Liver (tissue), 9 donors: ENCODE results near the gene ZC3H12D. TPM values are rescaled to one million over a fixed set of nuclear protein-coding genes. Genes with fewer than 3 reads are reported as not detected.

Experiments used
- DNase-seq: peaks from one replicate; pipeline ENCODE4 v3.0.0-alpha.2; 2017; ENCODE audit warnings: low spot score
- H3K27ac ChIP-seq, 2 donors: one replicate each; pipeline ENCODE4 v1.7.0; 2013; ENCODE audit warnings: inconsistent platforms in 2 of 2, low read length in 2 of 2, control low read depth in 1 of 2, low read depth in 1 of 2, mild to moderate bottlenecking in 1 of 2
- H3K27me3 ChIP-seq, 4 donors: one replicate each; pipeline versions ENCODE4 v1.6.1 to v1.7.0; 2013; ENCODE audit warnings: low read length in 3 of 4, inconsistent platforms in 1 of 4, mild to moderate bottlenecking in 1 of 4, moderate library complexity in 1 of 4; ENCODE audit not compliant: control insufficient read depth in 4 of 4, insufficient read depth in 4 of 4
- H3K36me3 ChIP-seq, 4 donors: one replicate each; pipeline versions ENCODE4 v1.6.1 to v1.7.0; 2013; ENCODE audit warnings: low read length in 3 of 4, mild to moderate bottlenecking in 3 of 4, low read depth in 1 of 4, moderate library complexity in 1 of 4; ENCODE audit not compliant: control insufficient read depth in 4 of 4, insufficient read depth in 3 of 4
- H3K4me1 ChIP-seq, 4 donors: one replicate each; pipeline versions ENCODE4 v1.6.1 to v1.7.0; 2013; ENCODE audit warnings: low read length in 3 of 4, mild to moderate bottlenecking in 3 of 4, moderate library complexity in 1 of 4; ENCODE audit not compliant: control insufficient read depth in 4 of 4, insufficient read depth in 4 of 4
- H3K4me3 ChIP-seq, 3 donors: one replicate each; pipeline versions ENCODE4 v1.6.1 to v1.7.0; 2013; ENCODE audit warnings: low read length in 3 of 3, control low read depth in 1 of 3, low read depth in 1 of 3, mild to moderate bottlenecking in 1 of 3
- H3K9ac ChIP-seq, 2 donors: one replicate each; pipeline ENCODE4 v1.7.0; 2013; ENCODE audit warnings: low read length in 2 of 2, mild to moderate bottlenecking in 2 of 2, moderate library complexity in 2 of 2, control low read depth in 1 of 2, low read depth in 1 of 2
- H3K9me3 ChIP-seq, 4 donors: one replicate each; pipeline versions ENCODE4 v1.6.1 to v1.7.0; 2013; ENCODE audit warnings: low read length in 3 of 4; ENCODE audit not compliant: control insufficient read depth in 4 of 4
- ATF3 ChIP-seq: IDR thresholded peaks from 2 replicates; pipeline ENCODE4 v1.6.1; 2016; ENCODE audit warnings: antibody characterized with exemption
- CTCF ChIP-seq: fragments of 150-350 bp; IDR thresholded peaks from 2 replicates; pipeline ENCODE4 v1.5.1; 2017; ENCODE audit warnings: improper control_type of control experiment, low read depth, low read length; ENCODE audit not compliant: missing input control
- EGR1 ChIP-seq, 2 donors: IDR thresholded peaks; 2 replicates each; pipeline ENCODE4 v1.6.1; 2016 to 2018; ENCODE audit warnings: antibody characterized with exemption in 2 of 2, low read depth in 2 of 2
- FOXA1 ChIP-seq: IDR thresholded peaks from 2 replicates; pipeline ENCODE4 v1.6.1; 2016; ENCODE audit warnings: antibody characterized with exemption
- FOXA2 ChIP-seq: IDR thresholded peaks from 2 replicates; pipeline ENCODE4 v1.6.1; 2016; ENCODE audit warnings: antibody characterized with exemption
- GABPA ChIP-seq, 2 donors: IDR thresholded peaks in 1 of 2; conservative IDR thresholded peaks in 1 of 2; 2 replicates each; pipeline ENCODE4 v1.6.1; 2016; ENCODE audit warnings: antibody characterized with exemption in 2 of 2, mild to moderate bottlenecking in 1 of 2, moderate library complexity in 1 of 2
- HNF4A ChIP-seq, 2 donors: conservative IDR thresholded peaks; 2 replicates each; pipeline ENCODE4 v1.6.1; 2016; ENCODE audit warnings: antibody characterized with exemption in 2 of 2, mild to moderate bottlenecking in 2 of 2
- HNF4G ChIP-seq: IDR thresholded peaks from 2 replicates; pipeline ENCODE4 v1.6.1; 2016; ENCODE audit warnings: antibody characterized with exemption
- JUND ChIP-seq, 2 donors: IDR thresholded peaks; 2 replicates each; pipeline ENCODE4 v1.6.1; 2016; ENCODE audit warnings: antibody characterized with exemption in 2 of 2
- MAX ChIP-seq: IDR thresholded peaks from 2 replicates; pipeline ENCODE4 v1.6.1; 2016; ENCODE audit warnings: antibody characterized with exemption
- NR2F2 ChIP-seq: IDR thresholded peaks from 2 replicates; pipeline ENCODE4 v1.6.1; 2016; ENCODE audit warnings: antibody characterized with exemption
- RAD21 ChIP-seq, 2 donors: IDR thresholded peaks; 2 replicates each; pipeline ENCODE4 v1.6.1; 2016; ENCODE audit warnings: antibody characterized with exemption in 2 of 2, mild to moderate bottlenecking in 2 of 2
- REST ChIP-seq: IDR thresholded peaks from 2 replicates; pipeline ENCODE4 v1.6.1; 2016; ENCODE audit warnings: antibody characterized with exemption, mild to moderate bottlenecking
- RXRA ChIP-seq, 2 donors: IDR thresholded peaks; 2 replicates each; pipeline ENCODE4 v1.6.1; 2017 to 2018; ENCODE audit warnings: antibody characterized with exemption in 2 of 2, mild to moderate bottlenecking in 1 of 2
- SP1 ChIP-seq: IDR thresholded peaks from 2 replicates; pipeline ENCODE4 v1.6.1; 2018; ENCODE audit warnings: antibody characterized with exemption, mild to moderate bottlenecking
- TAF1 ChIP-seq: conservative IDR thresholded peaks from 2 replicates; pipeline ENCODE4 v1.6.1; 2016; ENCODE audit warnings: antibody characterized with exemption, mild to moderate bottlenecking
- YY1 ChIP-seq: IDR thresholded peaks from 2 replicates; pipeline ENCODE4 v1.6.1; 2016; ENCODE audit warnings: antibody characterized with exemption, mild to moderate bottlenecking
- ZBTB33 ChIP-seq: IDR thresholded peaks from 2 replicates; pipeline ENCODE4 v1.6.1; 2016; ENCODE audit warnings: antibody characterized with exemption
- WGBS: extraction: QIAGEN DNeasy Blood & Tissue Kit; methylation state at CpG from one replicate; pipeline ENCODE4 v1.1.7; 2013; 5-methylcytosine and 5-hydroxymethylcytosine counted together
- polyA plus RNA-seq, 2 donors: library from polyadenylated mRNA; stranded (reverse) in 1 of 2; unstranded in 1 of 2; fragments of 200-250 nt in 1 of 2; fragments of >200 nt in 1 of 2; fragmentation: Nextera tagmentation in 1 of 2; extraction: Ambion mirVana in 1 of 2; gene quantifications; one replicate each; pipeline versions ENCODE4 v1.2.1 to v1.2.3, GENCODE V29; 2013 to 2015
- total RNA-seq, 2 donors: library from RNA; depleted of rRNA; stranded (reverse); fragments of >200 nt; gene quantifications; one replicate each; pipeline ENCODE4 v1.2.3, GENCODE V29; 2014
- donor health status: healthy.
- donor health status: healthy.
- donor health status: healthy.
- donor health status: healthy.
- donor health status: healthy.

ZC3H12D gene
- total and polyA plus RNA-seq, 4 donors, result 0.07 to 1.4 (median 0.84) TPM

GRCh38 chr6:149500096-149500495 is 15.3 kb upstream of the ZC3H12D start:
- Histone ChIP-seq H3K27ac (no peak overlapping the region), H3K9ac (no peak overlapping the region), H3K27me3 (no peaks in the 10 kb centered on the region), H3K4me3 (no peak overlapping the region), H3K9me3 (no peaks in the 10 kb centered on the region), H3K36me3 (peaks cover 0 to 3% (median 0%) of the 10 kb centered on the region in 4 donors), H3K4me1 (no peaks in the 10 kb centered on the region)
- DNase-seq, result no peak
- WGBS, result 85% methylated on average over 1 of the region's 1 CpG
- TF ChIP-seq ZBTB33 (no peak), GABPA (IDR thresholded peaks at IDR 0.05 in 1 of 2, conservative IDR thresholded peaks at IDR 0.05 in 1 of 2) (no peak), RXRA (IDR thresholded peaks at IDR 0.05) (no peak), JUND (IDR thresholded peaks at IDR 0.05) (no peak), FOXA1 (no peak), TAF1 (no peak), MAX (no peak)

- 82% methylated on average over 3 of the region's 3 CpGs for WGBS
- H3K27ac ChIP-seq, result no peak overlapping the region
These were observed 14.3 kb upstream of the ZC3H12D start for GRCh38 chr6:149499066-149499465.

GRCh38 chr6:149497365-149497764 is 12.6 kb upstream of the ZC3H12D start:
- H3K36me3 ChIP-seq, result no peaks in the 10 kb centered on the region
- no peak overlapping the region for H3K27ac ChIP-seq
- H3K9ac ChIP-seq, result no peak overlapping the region
- H3K4me1 ChIP-seq, result no peaks in the 10 kb centered on the region
- TF ChIP-seq MAX (no peak), NR2F2 (no peak), TAF1 (no peak), HNF4A (conservative IDR thresholded peaks at IDR 0.05) (no peak), FOXA2 (no peak), SP1 (no peak), CTCF (no peak), EGR1 (IDR thresholded peaks at IDR 0.05; ENCODE audit: low read depth in 2 of 2) (no peak), RAD21 (IDR thresholded peaks at IDR 0.05) (no peak), JUND (IDR thresholded peaks at IDR 0.05) (no peak), YY1 (no peak), FOXA1 (no peak), RXRA (IDR thresholded peaks at IDR 0.05) (no peak), ZBTB33 (no peak), ATF3 (no peak), REST (no peak), HNF4G (no peak), GABPA (IDR thresholded peaks at IDR 0.05 in 1 of 2, conservative IDR thresholded peaks at IDR 0.05 in 1 of 2) (no peak)
- 98% methylated on average over 2 of the region's 2 CpGs for WGBS
- H3K4me3 ChIP-seq, result no peak overlapping the region
- no peaks in the 10 kb centered on the region for H3K9me3 ChIP-seq
- no peak for DNase-seq
- no peaks in the 10 kb centered on the region for H3K27me3 ChIP-seq

More at GRCh38 chr6:149499066-149499465, 14.3 kb upstream of the ZC3H12D start:
- H3K4me1 ChIP-seq, result no peaks in the 10 kb centered on the region
- no peaks in the 10 kb centered on the region for H3K27me3 ChIP-seq
- H3K36me3 ChIP-seq, result no peaks in the 10 kb centered on the region
- no peak overlapping the region for H3K9ac ChIP-seq
- H3K9me3 ChIP-seq, result no peaks in the 10 kb centered on the region
- DNase-seq, result no peak
- TF ChIP-seq JUND (IDR thresholded peaks at IDR 0.05) (peak in 1 of 2 donors; percentile 6), HNF4G (no peak)
- H3K4me3 ChIP-seq, result no peak overlapping the region
